Activated naive CD4-positive, alpha-beta T cell treated with anti-CD3 and anti-CD28 coated beads, Interleukin-2, amount 50 U/mL, for 72 hours (primary cell): ENCODE data around the gene TLN1. TPM values are rescaled to one million over a fixed set of nuclear protein-coding genes. Genes with fewer than 3 reads are reported as not detected.

Source experiments
- ATAC-seq, 2 donors: fragments of 150-1000 bp; cut with Tn5 transposase; 2 replicates each; pipeline ENCODE4 v1.10.0; 2021; ENCODE audit warnings: mild to moderate bottlenecking in 2 of 2, moderate library complexity in 2 of 2
- DNase-seq, 2 donors: peaks; one replicate each; pipeline ENCODE4 v3.0.0; 2021 to 2022; ENCODE audit warnings: low spot score in 2 of 2
- H3K27ac Mint-ChIP-seq, 2 donors: one replicate each; pipeline ENCODE4 v1.8.0; 2022; ENCODE audit warnings: mild to moderate bottlenecking in 2 of 2, mixed read lengths in 2 of 2
- H3K36me3 Mint-ChIP-seq, 2 donors: one replicate each; pipeline ENCODE4 v1.8.0; 2022; ENCODE audit warnings: mixed read lengths in 2 of 2
- H3K9me3 Mint-ChIP-seq, 2 donors: one replicate each; pipeline ENCODE4 v1.8.0; 2022; ENCODE audit warnings: mixed read lengths in 2 of 2
- total RNA-seq, 2 donors: library from RNA; stranded (reverse); gene quantifications; one replicate each; pipeline ENCODE4 v1.2.3, GENCODE V29; 2022

TLN1 gene
- total RNA-seq, 2 donors from 2014 or later: 234 to 334 TPM

DNA sequence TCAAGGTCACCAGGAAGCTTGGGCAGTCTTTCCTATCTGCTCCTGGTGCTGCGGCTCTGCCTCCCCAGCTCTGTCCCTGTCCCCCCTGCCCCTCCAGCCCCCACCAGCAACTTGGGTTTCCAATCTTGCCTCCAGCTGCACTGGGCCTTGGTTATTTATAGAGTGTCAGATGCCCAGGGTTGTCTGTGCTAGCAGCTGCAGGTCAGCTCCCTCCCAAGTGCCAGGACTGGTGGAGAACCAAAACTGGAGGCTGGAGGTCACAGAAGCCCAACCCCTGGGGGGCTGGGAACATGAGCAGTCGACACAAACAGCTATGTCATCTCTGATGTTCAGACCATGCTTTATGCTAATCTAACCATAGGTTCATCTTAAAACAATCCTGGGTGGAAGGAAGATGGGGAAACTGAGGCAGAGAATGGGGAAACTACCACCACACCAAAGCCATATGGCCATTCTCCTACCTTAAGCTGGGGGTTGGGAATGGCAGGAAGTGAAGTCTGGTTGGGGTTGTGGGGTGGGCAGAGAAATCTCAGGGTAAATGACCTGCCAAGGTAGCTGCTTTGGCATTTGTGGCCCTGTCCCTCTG is 43.9 kb downstream of the TLN1 start:
- H3K27ac Mint-ChIP-seq: peak overlapping the region in 1 of 2 donors; percentile 49
- ATAC-seq (no peak), DNase-seq (no peak)
- H3K36me3 Mint-ChIP-seq: no peaks in the 10 kb centered on the region
- no peaks in the 10 kb centered on the region for H3K9me3 Mint-ChIP-seq

DNA sequence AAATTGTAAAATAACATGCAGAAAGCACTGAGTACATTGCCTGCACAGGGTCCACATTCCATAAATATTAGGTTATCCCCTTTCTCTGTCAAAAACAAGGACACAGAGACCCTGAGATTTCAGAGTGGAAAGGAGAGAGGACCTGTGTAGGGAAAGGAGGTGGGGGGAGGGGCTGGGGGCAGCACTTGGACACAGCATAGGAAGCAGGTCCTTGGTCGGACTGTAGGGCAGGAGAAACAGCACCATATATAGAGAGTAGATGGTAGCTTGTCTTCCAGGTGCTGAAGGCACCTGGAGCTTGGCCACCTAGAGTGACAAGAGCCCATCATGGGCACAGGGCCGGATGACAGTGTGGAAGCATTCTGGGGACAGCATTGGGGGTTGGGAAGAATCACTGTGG is 44.7 kb downstream of the TLN1 start:
- no peak overlapping the region for H3K27ac Mint-ChIP-seq
- H3K9me3 Mint-ChIP-seq: no peaks in the 10 kb centered on the region
- H3K36me3 Mint-ChIP-seq: no peaks in the 10 kb centered on the region
- ATAC-seq: no peak
- DNase-seq: no peak

DNA sequence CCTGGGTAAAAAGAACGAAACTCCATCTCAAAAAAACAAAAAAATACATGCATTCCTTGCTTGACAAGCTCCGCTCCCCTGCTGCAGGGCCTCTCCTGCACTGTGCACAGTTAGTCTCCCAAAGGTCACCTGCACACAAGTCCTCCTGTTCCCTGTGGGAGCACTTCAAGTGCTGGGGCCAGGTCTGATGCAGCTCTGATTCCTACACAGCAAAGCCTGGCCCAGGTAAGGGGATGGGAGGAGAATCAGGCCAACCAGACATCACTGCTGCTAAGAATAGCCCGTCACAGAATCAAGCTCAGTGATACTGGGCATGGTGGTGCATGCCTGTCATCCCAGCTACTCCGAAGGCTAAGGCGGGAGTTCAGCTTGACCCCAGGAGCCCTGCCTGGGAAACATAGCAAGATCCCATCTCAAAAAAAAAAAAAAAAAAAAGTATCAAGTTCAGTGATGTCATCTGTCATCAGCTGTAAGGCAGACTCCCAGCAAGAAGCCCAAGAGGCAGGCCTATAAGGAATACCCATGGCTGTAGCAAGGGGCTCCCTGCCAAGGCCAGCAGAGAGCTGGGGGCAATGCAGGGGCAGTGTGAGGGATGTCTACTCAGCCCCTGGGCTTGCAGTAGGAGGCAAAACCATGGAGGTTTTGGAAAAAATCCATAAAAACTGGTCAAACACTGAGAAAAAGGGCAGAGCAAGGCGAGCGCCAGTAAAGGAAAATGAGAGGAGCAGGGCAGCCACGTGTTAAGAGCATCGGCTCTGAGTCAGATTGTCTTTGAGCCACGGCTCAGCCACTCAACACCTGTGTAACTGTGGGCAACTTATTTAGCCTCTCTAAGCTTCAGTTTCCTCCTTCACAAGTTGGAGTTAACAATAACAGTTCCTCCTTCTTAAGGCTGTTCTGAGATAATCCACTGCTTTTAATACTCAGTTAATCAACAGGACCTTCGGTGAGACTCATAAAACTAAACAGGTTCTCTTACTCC is 45.5 kb downstream of the TLN1 start:
- ATAC-seq: no peak
- no peaks in the 10 kb centered on the region for H3K9me3 Mint-ChIP-seq
- no peak overlapping the region for H3K27ac Mint-ChIP-seq
- no peak for DNase-seq
- no peaks in the 10 kb centered on the region for H3K36me3 Mint-ChIP-seq

DNA sequence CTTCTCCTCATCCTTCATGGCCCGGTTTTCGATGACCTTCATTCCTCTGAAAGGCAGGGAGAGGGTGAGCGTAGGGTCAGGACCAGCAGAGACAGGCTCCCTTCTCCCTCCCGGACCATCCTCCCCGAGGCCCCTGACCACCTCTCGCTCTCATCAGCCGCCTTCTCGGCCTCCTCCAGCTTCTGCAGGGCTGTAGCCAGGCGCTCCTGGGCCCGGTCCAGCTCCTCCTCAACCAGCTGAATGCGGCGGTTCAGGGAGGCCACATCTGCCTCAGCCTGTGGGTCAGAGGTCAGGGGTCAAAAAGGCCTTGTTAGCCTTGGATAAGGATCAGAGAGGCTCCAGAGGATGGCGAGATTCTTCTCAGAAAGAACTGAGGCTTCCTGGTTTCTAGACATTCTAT is 46.5 kb downstream of the TLN1 start:
- ATAC-seq: no peak
- H3K27ac Mint-ChIP-seq: peak overlapping the region in 1 of 2 donors; percentile 36

DNA sequence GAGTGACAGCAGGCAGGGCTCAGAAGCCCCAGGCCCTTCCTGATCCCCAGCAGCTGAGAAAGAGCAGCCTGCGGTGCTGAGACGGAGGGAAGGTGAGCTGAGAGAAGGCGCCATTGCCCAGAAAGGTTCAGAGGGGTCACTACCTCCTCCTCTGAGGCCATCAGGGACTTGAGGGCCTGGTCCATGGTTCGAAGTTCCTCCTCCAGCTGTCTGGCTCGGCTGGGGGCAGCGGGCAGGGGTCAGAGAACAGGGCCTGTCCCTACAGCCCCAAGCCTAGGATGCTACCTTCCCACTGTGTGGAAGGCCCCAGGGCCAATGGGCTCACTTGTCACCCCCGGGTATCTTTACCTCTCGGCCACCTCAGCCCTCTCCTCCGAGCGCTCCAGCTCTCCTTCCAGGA is 47.1 kb downstream of the TLN1 start:
- no peaks in the 10 kb centered on the region for H3K36me3 Mint-ChIP-seq
- DNase-seq: no peak
- H3K9me3 Mint-ChIP-seq: no peaks in the 10 kb centered on the region

More for the DNA sequence above, 46.5 kb downstream of the TLN1 start:
- Mint-ChIP-seq H3K36me3 (no peaks in the 10 kb centered on the region), H3K9me3 (no peaks in the 10 kb centered on the region)
- no peak for DNase-seq

DNA sequence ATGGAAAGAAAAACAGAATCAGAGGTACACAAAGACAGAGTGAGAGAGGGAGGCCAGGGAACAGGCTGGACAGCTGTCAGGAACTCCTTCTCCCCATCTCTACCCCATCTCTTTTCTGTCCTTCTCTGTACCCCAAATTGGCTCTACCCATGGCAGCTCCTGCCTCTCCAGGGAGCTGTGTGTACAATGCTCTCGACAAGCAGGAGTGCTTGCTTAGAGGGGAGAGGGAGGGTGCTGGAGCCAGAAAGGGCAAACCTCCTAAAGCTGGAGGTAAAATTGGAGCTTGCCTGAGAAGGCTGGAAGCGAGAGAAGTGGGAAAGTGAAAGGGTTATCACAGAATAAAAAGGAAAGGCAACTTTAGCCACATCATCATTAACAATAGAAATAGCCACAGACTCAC is 48.7 kb downstream of the TLN1 start:
- DNase-seq (no peak), ATAC-seq (no peak)
- H3K9me3 Mint-ChIP-seq: no peaks in the 10 kb centered on the region
- H3K27ac Mint-ChIP-seq: no peak overlapping the region
- H3K36me3 Mint-ChIP-seq: no peaks in the 10 kb centered on the region

More for the DNA sequence above, 47.1 kb downstream of the TLN1 start:
- H3K27ac Mint-ChIP-seq: peak overlapping the region in 1 of 2 donors; percentile 36
- no peak for ATAC-seq

DNA sequence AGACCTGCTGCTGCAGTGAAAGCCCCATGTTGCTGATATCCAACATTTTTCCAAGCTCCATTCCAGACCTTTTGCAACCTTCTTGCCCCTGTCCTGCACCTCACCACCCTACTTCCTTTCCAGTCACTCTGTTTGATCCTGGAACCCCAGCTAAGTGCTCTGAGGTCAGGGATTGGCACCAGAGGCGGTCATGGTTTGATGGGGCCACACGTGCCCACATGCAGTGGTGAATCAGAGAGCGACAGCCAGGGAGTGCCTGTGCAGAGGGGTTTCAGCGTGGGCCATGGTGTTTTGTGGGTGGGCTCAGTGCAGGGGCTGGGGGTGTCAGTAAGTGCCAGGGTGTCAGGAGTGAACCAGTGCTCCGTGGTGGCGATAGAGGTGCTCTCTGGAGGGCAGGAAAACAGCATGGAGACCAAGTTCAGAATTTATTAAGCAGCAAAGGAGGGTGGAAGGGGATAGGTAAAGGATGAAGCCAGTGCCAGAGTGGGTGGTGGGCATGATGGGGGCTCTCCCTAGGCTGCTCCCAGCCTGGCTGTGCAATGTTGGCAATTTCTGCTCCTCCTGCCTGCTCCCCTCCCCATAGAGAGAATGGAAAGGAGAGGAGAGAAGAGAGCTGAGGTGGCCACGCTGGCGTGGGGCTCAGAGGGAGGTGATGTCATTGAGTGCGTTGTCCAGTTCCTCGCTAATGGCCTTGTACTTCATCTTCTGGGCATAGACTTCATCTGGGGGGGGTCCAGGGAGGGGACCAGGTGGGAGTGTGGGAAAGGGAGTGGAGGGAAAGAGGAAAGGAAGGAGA is 49.3 kb downstream of the TLN1 start:
- no peak overlapping the region for H3K27ac Mint-ChIP-seq

DNA sequence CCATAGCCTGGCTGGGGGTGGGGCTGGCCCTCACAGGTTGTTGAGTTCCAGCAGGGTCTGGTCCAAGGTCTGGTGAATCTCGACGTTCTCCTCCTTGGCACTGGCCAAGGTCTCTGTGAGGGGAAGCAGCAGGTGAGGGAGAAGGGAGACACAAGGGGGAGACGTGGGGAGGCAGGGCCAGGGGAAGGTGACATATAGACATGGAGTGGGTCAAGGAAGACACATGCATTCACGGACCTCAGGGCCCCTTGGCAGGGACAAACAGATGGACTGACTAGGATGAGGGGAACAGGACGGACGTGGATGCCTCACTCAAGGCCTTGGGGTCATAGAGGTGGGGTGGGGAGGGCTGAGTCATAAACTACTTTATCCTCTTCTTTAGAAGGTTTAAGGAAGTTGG is 49.9 kb downstream of the TLN1 start:
- DNase-seq (no peak), ATAC-seq (no peak)
- peak overlapping the region in 1 of 2 donors; percentile 9 for H3K27ac Mint-ChIP-seq
- no peaks in the 10 kb centered on the region for H3K9me3 Mint-ChIP-seq
- no peaks in the 10 kb centered on the region for H3K36me3 Mint-ChIP-seq

More for the DNA sequence above, 49.3 kb downstream of the TLN1 start:
- no peaks in the 10 kb centered on the region for H3K36me3 Mint-ChIP-seq
- ATAC-seq: no peak
- DNase-seq: no peak
- no peaks in the 10 kb centered on the region for H3K9me3 Mint-ChIP-seq

DNA sequence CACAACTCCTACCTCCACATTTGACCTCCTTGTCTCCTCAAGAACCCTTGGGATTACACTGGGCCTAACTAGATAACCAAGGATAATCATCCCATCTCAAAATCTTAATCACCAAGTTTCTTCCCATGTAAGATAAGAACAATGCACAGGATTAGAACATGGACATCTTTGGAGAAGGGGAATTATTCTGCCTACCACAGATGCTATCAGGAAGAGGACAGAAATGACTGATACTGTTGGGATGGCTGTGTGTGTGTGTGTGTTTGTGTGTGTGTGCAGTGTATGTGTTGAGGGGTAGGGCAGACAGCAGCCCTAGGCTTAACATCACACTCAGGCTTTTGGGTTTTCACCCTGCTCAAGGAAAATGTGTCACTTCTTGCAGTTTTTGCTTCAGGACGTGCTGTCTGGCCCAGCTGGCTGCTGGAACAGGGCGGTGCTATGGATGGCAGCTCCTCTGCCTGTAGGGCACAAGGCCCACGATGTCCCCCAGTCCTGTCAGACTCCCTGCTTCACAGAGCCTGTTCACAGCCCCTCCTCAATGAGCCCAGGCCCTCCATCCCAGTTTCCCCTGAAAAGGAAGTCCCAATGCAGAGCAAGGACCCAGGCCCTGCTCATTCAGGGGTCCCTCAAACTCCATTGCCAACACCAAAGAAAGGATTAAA is 50.5 kb downstream of the TLN1 start:
- Mint-ChIP-seq H3K36me3 (no peaks in the 10 kb centered on the region), H3K9me3 (no peaks in the 10 kb centered on the region), H3K27ac (no peak overlapping the region)
- DNase-seq (no peak), ATAC-seq (no peak)

DNA sequence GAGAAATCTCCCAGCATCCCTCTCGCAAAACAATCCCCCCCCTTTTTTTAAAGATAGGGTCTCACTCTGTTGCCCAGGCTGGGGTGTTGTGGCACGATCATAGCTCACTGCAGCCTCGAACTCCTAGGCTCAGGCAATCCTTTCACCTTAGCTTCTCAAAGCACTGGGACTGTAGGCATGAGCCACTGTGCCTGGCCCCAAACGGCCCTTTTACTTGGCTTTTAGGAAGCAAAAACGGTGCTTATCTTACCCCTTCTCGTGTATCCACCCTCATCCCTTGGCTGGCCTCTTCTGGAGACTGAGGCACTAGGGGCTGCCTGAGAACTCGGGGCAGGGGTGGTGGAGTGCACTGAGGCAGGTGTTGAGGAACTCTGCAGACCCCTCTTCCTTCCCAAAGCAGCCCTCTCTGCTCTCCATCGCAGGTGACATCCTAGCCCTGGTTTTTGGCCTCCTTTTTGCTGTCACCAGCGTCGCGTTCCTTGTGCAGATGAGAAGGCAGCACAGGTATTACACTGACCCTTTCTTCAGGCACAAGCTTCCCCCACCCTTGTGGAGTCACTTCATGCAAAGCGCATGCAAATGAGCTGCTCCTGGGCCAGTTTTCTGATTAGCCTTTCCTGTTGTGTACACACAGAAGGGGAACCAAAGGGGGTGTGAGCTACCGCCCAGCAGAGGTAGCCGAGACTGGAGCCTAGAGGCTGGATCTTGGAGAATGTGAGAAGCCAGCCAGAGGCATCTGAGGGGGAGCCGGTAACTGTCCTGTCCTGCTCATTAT is 51.5 kb downstream of the TLN1 start:
- DNase-seq: no peak
- ATAC-seq: no peak
- no peaks in the 10 kb centered on the region for H3K36me3 Mint-ChIP-seq
- no peaks in the 10 kb centered on the region for H3K9me3 Mint-ChIP-seq
- H3K27ac Mint-ChIP-seq: no peak overlapping the region

DNA sequence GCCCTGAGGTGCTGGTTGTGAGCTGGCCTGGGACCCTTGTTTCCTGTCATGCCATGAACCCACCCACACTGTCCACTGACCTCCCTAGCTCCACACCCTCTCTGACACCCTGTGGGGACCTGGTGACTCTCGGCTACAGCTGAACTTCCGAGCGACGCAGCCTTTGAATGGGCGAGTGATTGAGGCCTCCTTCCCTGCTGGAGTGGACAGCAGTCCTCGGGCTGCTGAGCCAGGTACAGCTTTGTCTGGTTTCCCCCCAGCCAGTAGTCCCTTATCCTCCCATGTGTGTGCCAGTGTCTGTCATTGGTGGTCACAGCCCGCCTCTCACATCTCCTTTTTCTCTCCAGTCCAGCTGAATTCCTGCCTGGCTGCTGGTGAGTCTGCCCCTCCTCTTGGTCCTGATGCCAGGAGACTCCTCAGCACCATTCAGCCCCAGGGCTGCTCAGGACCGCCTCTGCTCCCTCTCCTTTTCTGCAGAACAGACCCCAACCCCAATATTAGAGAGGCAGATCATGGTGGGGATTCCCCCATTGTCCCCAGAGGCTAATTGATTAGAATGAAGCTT is 52.1 kb downstream of the TLN1 start:
- H3K36me3 Mint-ChIP-seq: no peaks in the 10 kb centered on the region
- no peak for DNase-seq
- no peaks in the 10 kb centered on the region for H3K9me3 Mint-ChIP-seq
- no peak overlapping the region for H3K27ac Mint-ChIP-seq
- no peak for ATAC-seq

DNA sequence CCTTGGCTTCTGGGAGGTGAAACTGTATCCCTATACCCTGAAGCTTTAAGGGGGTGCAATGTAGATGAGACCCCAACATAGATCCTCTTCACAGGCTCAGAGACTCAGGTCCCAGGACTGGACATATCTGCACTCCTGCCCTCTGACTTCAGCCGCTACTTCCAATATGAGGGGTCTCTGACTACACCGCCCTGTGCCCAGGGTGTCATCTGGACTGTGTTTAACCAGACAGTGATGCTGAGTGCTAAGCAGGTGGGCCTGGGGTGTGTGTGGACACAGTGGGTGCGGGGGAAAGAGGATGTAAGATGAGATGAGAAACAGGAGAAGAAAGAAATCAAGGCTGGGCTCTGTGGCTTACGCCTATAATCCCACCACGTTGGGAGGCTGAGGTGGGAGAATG is 52.9 kb downstream of the TLN1 start:
- ATAC-seq: no peak
- no peak for DNase-seq
- Mint-ChIP-seq H3K27ac (no peak overlapping the region), H3K9me3 (no peaks in the 10 kb centered on the region), H3K36me3 (no peaks in the 10 kb centered on the region)

DNA sequence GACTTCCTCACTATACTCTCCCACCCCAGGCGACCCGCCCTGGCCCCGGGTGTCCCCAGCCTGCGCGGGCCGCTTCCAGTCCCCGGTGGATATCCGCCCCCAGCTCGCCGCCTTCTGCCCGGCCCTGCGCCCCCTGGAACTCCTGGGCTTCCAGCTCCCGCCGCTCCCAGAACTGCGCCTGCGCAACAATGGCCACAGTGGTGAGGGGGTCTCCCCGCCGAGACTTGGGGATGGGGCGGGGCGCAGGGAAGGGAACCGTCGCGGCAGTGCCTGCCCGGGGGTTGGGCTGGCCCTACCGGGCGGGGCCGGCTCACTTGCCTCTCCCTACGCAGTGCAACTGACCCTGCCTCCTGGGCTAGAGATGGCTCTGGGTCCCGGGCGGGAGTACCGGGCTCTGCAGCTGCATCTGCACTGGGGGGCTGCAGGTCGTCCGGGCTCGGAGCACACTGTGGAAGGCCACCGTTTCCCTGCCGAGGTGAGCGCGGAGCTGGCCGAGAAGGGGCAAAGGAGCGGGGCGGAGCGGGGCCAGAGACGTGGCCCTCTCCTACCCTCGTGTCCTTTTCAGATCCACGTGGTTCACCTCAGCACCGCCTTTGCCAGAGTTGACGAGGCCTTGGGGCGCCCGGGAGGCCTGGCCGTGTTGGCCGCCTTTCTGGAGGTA is 56.1 kb downstream of the TLN1 start:
- Mint-ChIP-seq H3K27ac (no peak overlapping the region), H3K9me3 (no peaks in the 10 kb centered on the region), H3K36me3 (no peaks in the 10 kb centered on the region)
- DNase-seq: peak; percentile 44 to 73
- ATAC-seq: peak; percentile 77 to 96

DNA sequence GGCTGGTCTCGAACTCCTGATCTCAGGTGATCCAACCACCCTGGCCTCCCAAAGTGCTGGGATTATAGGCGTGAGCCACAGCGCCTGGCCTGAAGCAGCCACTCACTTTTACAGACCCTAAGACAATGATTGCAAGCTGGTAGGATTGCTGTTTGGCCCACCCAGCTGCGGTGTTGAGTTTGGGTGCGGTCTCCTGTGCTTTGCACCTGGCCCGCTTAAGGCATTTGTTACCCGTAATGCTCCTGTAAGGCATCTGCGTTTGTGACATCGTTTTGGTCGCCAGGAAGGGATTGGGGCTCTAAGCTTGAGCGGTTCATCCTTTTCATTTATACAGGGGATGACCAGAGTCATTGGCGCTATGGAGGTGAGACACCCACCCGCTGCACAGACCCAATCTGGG is 56.8 kb downstream of the TLN1 start:
- no peak for DNase-seq
- no peak overlapping the region for H3K27ac Mint-ChIP-seq
- H3K9me3 Mint-ChIP-seq: no peaks in the 10 kb centered on the region
- no peaks in the 10 kb centered on the region for H3K36me3 Mint-ChIP-seq
- ATAC-seq: peak; percentile 4 to 7

DNA sequence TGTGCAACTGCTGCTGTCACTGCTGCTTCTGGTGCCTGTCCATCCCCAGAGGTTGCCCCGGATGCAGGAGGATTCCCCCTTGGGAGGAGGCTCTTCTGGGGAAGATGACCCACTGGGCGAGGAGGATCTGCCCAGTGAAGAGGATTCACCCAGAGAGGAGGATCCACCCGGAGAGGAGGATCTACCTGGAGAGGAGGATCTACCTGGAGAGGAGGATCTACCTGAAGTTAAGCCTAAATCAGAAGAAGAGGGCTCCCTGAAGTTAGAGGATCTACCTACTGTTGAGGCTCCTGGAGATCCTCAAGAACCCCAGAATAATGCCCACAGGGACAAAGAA is 58.0 kb downstream of the TLN1 start:
- Mint-ChIP-seq H3K9me3 (no peaks in the 10 kb centered on the region), H3K27ac (no peak overlapping the region), H3K36me3 (no peaks in the 10 kb centered on the region)
- DNase-seq (no peak), ATAC-seq (no peak)
